Islet of Langerhans (tissue), 1 donor: ENCODE measurements around the gene MARCHF5.

Experiments
- FAIRE-seq: peaks from one replicate; lab custom pipeline; 2011; peaks lifted over from hg19 to GRCh38; lab: Jason Lieb, UNC

The MARCHF5 gene, protein sequence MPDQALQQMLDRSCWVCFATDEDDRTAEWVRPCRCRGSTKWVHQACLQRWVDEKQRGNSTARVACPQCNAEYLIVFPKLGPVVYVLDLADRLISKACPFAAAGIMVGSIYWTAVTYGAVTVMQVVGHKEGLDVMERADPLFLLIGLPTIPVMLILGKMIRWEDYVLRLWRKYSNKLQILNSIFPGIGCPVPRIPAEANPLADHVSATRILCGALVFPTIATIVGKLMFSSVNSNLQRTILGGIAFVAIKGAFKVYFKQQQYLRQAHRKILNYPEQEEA

DNA sequence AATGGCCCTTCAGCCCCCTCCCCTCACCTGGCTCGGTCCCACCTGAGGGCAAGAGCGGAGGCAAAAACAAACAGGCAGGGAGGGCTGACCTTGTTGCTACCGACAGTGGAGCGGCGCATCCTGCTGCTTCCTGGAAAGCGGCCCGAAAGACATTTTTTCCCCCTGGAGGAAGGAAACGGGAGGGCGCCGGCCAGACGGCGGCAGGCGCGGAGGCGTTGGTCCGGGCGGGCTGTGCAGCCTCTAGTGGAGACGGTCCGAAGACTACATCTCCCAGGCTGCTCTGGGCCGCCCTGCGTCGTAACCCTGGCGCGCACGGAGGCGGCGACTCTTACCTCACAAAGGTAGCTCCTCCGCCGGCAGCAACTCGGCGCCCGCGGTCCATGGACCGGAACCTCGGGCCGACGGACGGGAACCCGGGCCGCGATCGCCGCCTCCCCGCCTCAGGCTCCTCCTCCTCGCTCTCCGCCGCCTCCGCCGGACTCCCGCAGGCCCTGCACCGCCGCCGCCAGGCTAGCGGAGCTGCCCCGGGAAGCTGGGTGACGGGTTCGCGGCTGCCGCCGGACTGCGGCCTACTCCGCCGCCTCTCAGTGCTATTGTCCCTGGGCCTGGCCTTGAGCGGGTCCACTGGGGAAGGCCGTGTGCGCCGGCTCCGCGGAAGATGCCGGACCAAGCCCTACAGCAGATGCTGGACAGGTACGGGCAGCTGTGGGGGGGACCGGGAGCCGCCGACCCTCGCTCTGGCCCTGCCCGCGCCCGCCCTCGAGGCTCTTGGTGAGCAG, at the start of gene MARCHF5, which contains the start of gene CPEB3:
MARCHF5 (plus strand) TSS at position 331 of the 779 bp plus-strand sequence; CDS start at position 659, 328 bp downstream.
CPEB3 (minus strand) TSS at position 242 of the 779 bp plus-strand sequence. CDS start 50,728 bp downstream, outside the sequence.
- no peak for FAIRE-seq

DNA sequence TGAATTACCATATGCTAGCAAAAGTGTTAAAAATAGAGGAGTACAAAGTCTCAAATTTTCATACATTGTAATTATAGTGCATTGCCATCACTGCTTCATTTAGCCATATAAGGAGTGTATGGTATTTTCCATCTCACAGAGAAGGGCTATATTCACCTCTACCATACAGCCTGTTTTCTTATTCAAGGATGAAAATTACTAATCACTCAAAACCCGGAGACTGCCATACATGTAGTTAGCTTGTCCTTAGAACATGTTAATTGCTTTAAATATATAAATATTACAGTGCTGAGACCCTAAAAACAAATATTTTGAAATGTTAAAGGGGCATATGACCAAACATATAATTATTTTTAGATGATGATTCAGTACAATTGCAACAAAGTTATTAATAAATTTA, 49.5 kb upstream of the MARCHF5 start:
- FAIRE-seq = no peak

- FAIRE-seq = no peak
Observed at GRCh38 chr10:92242380-92242779, 48.6 kb upstream of the MARCHF5 start.

DNA sequence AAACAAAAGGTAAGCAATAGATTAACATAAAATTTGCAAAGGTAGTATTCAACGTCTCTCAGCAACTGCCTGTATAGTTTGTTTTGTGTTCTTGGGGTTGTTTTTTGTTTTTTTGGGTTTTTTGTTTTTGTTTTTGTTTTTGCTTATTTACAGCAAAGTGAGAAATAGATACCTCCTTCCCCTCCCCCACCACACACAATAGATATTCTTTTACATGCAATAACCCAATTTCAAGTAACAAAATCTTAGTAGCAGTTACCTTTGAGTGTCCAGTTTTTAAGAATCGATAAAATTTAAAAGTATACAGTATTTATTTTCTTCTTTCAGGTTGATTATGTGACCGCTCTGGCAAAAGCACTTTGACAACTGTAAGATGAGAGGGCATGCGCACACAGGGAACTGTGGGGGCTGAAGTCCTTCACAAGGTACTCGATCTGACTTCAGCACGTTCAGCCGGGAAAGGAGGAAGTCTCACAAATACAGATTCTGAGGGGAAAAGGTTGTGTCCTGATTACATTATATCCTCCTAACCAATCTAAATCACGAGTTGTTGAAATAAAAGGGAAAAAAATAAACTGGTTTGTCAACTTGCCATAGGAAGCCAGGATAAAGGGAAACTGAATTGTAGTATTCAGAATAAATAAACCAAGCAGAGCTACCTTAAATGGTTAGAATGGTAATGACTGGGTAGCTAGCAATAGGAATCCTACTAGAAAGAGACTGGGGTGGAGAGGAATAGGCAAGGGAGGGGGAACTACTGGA, 47.9 kb upstream of the MARCHF5 start:
- peak; percentile 98 for FAIRE-seq

DNA sequence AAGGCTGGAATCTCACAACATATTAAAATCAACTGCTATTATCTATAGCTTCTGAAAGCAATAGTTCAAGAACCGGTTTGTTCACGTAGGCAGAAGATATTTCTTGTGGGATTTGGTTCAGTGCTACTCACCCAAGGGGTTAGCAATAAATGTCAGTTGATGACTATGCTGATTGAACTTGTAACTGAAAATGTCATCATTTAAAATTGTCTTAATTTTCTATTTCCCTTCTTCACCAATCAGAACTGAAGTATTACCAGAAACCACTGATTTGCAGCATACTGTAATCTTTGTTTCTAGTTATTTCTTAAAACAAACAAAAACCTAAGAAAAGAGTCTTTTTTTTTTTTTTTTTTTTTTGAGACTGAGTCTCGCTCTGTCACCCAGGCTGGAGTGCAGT, 46.2 kb upstream of the MARCHF5 start:
- no peak for FAIRE-seq

GRCh38 chr10:92248566-92248965, 42.4 kb upstream of the MARCHF5 start:
- no peak for FAIRE-seq

DNA sequence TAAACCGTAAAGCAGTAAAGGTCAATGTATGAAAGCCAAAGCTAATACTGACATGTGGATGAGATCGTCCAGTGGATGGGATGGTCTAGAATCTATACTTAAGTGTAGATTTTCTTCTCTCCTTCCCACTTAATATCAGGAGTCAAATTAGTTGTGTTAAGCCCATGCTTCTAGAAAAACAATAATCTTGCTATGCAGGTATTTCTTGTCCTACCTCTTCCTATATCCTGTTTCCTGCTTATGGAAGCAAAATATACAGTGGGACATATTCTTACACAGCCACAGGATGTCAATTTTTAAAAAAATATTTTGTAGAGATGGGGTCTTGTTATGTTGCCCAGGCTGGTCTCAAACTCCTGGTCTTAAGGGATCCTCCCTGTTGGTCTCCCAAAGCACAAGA, 27.6 kb upstream of the MARCHF5 start:
- FAIRE-seq = no peak

GRCh38 chr10:92264249-92264648, 26.7 kb upstream of the MARCHF5 start:
- no peak for FAIRE-seq

DNA sequence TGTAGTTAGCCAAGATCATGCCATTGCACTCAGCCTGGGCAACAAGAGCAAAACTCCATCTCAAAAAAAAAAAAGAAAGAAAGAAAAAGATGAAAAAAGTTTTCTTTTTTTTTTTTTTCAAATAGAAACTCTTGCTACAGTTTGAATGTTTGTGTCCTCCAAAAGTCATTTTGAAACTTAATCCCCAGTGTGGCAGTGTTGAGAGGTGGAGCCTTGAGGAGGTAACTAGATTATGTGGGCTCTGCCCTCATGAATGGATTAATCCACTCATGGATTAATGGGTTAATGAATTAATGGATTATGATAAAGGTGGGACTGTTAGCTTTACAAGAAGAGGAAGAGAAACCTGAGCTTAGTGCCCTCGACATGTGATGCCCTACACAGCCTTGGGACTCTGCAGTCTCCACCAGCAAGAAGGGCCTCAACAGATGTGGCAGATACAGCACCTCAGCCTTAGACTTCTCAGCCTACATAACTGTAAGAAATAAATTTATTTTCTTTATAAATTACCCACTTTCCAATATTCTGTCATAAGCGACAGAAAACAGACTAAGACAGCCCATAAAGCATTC, 25.2 kb upstream of the MARCHF5 start:
- no peak for FAIRE-seq

GRCh38 chr10:92267343-92267742, 23.6 kb upstream of the MARCHF5 start:
- FAIRE-seq = no peak

- FAIRE-seq = no peak
Observed at GRCh38 chr10:92268748-92269147, 22.2 kb upstream of the MARCHF5 start.

GRCh38 chr10:92274071-92274470, 16.9 kb upstream of the MARCHF5 start:
- FAIRE-seq = no peak

GRCh38 chr10:92278996-92279696, 11.8 kb upstream of the MARCHF5 start:
- no peak for FAIRE-seq

DNA sequence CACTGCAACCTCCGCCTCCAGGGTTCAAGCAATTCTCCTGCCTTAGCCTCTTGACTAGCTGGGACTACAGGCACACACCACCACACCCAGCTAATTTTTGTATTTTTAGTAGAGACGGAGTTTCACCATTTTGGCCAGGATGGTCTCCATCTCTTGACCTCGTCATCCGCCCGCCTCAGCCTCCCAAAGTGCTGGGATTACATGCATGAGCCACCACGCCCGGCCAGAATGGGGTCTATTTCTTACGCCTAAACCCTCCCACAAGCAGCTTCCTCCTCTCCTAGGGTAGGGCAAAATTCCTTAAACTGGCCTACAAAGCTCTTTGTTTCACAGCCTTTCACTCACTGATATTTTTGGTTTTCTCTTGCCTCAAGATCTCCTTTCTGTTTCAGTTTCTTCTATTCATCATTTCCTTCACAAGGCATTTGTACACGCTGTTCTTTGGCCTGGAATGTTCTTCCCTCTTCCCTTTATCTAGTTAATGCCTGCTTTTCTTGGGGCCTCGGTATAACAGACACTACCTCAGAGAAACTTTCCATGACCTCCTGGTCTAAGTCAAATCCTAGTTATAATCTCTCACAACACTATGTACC, 6.8 kb upstream of the MARCHF5 start:
- FAIRE-seq = no peak

DNA sequence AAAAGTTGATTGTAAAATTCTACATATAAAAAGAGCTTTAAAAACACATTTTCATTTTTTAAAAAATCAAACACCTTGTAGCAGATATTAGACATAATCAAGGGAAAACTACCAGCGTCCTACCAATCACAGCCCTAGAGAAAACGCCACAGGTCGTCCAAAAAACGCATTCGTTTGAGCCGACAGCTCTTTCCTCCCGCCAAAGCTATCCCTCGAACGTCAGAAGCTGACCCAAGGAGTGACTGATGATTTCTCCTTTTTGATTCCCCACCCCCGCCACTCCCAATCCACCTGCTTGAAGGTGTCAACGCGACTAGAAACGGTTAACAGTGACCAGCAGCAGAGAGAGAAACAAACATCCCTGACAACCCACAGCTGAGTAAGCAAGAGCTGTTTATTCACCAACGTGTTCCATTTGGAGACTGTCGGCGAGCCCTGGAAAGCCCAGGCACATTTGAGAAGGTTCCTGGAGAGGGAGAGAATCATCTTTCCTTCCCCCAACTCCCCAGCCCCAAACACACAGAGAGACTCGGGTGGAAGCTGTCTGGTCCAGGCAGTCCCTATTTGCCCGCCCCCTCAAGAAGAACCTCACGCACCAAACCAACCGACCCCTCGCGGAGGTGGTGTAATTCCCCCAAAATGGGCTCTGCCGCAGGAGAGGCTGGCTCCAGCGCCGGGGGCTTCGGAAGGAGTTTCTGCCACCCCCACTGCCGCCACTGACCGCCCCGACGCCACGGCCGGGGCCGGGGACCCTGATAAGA, 711 bp upstream of the MARCHF5 start:
- FAIRE-seq = peak; percentile 87

DNA sequence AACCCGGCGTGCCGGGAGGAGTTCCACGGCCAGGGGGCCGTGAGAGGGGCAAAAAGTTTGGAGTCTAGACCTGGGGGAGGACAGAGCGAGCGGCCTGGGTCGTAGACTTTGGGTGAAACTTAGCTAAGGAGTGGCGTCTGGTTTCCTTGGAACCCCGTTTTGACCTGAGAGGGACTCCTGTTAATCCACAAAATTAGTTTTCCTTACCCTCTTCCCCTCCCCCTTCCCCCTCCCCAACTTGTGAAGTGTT, 574 bp downstream of the MARCHF5 start:
- FAIRE-seq = no peak

DNA sequence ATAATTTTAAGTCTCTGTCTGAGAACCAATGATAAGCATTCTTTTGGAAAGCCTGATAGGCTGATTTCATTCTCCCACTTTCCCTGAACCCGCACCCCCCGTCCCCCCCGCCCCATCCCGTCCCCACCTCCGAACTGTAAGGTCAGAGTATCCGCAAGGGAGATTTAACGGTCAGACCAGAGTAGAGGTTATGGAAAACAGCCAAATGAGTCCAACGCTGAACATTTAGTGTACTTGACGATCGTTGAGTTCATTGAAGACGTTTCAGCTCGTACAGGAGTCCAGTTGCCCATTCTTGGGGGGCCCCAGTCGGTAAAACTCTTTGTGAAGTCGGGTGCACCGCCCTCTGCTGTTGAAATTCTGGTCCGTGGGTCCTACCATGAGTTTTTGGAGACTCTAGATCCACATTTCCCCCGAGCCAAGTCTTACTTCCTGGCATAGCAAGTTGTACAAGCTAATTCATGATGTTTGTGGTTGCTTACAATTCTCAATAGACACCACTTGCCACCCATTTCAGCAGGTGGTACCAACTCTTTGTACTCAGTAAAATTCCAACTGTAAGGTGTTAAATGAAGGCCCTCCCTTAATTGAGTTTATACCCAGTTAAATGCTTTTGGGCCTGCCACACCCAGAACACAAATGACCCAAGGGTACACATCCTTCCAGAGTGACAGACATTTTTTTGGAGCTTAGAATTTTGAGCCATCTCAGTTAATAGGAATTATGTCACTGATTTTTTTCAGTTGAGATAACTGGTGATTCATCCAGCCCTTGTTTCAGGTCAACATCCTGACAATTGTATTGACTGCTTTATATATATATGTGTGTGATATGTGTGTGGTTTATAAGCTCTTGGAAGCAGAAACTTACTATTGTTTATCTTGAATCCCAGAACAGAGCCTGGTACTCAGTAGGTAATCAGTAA, 1.2 kb downstream of the MARCHF5 start:
- no peak for FAIRE-seq

GRCh38 chr10:92298487-92298886, 7.5 kb downstream of the MARCHF5 start:
- no peak for FAIRE-seq

- FAIRE-seq = no peak
Observed at GRCh38 chr10:92303096-92303495, 12.1 kb downstream of the MARCHF5 start.

- FAIRE-seq = no peak
Observed at GRCh38 chr10:92304061-92304460, 13.1 kb downstream of the MARCHF5 start.
